Subcutaneous adipose tissue (tissue), 4 donors: ENCODE results near the gene TRAF3IP3. TPM values are rescaled to one million over a fixed set of nuclear protein-coding genes. Genes with fewer than 3 reads are reported as not detected.

Source experiments
- CTCF ChIP-seq: fragments of 450-650 bp; IDR thresholded peaks from one replicate; pipeline ENCODE4 v1.5.1; 2016; ENCODE audit warnings: low read depth, mild to moderate bottlenecking, control low read depth, antibody characterized with exemption, moderate library complexity
- total RNA-seq, 4 donors: library from RNA; depleted of rRNA; stranded (reverse); fragments of >200 nt; gene quantifications; one replicate each; pipeline ENCODE4 v1.1.0, GENCODE V29; 2016

TRAF3IP3 gene
- total RNA-seq, 4 donors from 2014 or later, result 0.94 to 10.7 (median 3.1) TPM

DNA sequence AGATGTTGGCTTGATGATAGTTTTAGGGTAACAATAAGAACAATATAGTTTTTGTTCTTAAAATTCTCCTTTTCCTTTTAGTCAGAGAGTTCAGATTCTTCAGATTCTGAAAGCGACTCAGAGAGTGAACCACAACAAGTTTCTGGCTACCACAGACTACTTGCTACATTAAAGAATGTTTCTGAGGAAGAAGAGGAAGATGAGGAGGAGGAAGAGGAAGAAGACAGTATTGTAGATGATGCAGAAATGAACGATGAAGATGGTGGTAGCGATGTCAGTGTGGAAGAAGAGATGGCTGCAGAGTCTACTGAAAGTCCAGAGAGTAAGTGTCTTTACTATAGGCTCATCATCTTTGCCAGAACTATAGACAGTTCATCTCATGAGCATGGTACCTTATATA, 74.9 kb downstream of the TRAF3IP3 start:
- TF ChIP-seq CTCF, result no peak

DNA sequence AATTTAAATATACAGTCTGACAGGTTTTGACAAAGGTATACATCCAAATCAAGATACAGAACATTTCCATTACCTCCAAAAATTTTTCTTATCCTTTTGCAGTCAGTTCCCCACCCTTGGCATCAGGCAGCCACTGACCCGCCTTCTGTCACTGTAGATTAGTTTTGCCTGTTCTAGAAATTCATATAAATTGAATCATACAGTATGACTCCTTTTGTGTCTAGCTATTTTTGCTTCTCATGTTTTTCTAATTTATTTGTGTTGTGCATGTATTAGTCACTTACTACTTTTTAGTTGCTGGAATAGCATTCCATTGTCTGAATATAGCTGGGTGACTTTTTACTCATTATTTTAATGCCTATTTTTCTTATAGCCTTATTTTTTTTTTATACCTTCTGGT, 75.8 kb downstream of the TRAF3IP3 start:
- TF ChIP-seq CTCF, result no peak

Other genes with a start within 250 kb of the TRAF3IP3 start
- under 1 TPM in 1 of 4 donors, not detected in 3; 0.51 TPM for gene CAMK1G, start 172.3 kb upstream of the TRAF3IP3 start, total RNA-seq
- 10 to 100 TPM in 3 of 4 donors, 1 to 10 TPM in 1; 5.5 to 32.4 (median 21.3) TPM for gene LAMB3, start 103.6 kb upstream of the TRAF3IP3 start, total RNA-seq
- 1,000 to 10,000 TPM in 3 of 4 donors, 100 to 1,000 TPM in 1; 926 to 3,115 (median 1,789) TPM for gene G0S2, start 80.6 kb upstream of the TRAF3IP3 start, total RNA-seq
- 100 to 1,000 TPM in 1 of 4 donors, 10 to 100 TPM in 2, 1 to 10 TPM in 1; 2.1 to 165 (median 45.8) TPM for gene HSD11B1, start 51.2 kb upstream of the TRAF3IP3 start, total RNA-seq
- gene C1orf74, start 28.5 kb downstream of the TRAF3IP3 start, total RNA-seq, result 1 to 10 TPM; 1.1 to 2.0 (median 1.4) TPM
- 1 to 10 TPM in 3 of 4 donors, under 1 TPM in 1; 0.38 to 2.0 (median 1.6) TPM for gene IRF6, start 50.1 kb downstream of the TRAF3IP3 start, total RNA-seq
- gene UTP25, start 71.9 kb downstream of the TRAF3IP3 start, total RNA-seq, result 1 to 10 TPM; 5.3 to 9.5 (median 8.6) TPM
- not detected for gene SYT14, start 182.2 kb downstream of the TRAF3IP3 start, total RNA-seq